ENCODE measurements around the gene CXXC5.

- no peak for TF ChIP-seq EZH2 (IDR thresholded peaks at IDR 0.05; ENCODE audit: borderline replicate concordance, insufficient read depth, low read length, poor library complexity, severe bottlenecking)
- TF ChIP-seq, protein P1, sequence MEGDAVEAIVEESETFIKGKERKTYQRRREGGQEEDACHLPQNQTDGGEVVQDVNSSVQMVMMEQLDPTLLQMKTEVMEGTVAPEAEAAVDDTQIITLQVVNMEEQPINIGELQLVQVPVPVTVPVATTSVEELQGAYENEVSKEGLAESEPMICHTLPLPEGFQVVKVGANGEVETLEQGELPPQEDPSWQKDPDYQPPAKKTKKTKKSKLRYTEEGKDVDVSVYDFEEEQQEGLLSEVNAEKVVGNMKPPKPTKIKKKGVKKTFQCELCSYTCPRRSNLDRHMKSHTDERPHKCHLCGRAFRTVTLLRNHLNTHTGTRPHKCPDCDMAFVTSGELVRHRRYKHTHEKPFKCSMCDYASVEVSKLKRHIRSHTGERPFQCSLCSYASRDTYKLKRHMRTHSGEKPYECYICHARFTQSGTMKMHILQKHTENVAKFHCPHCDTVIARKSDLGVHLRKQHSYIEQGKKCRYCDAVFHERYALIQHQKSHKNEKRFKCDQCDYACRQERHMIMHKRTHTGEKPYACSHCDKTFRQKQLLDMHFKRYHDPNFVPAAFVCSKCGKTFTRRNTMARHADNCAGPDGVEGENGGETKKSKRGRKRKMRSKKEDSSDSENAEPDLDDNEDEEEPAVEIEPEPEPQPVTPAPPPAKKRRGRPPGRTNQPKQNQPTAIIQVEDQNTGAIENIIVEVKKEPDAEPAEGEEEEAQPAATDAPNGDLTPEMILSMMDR (IDR thresholded peaks at IDR 0.05; ENCODE audit: poor library complexity, severe bottlenecking): no peak
- TF ChIP-seq EP300 (conservative IDR thresholded peaks at IDR 0.05; ENCODE audit: poor library complexity, severe bottlenecking): no peak
- TF ChIP-seq RAD21 (conservative IDR thresholded peaks at IDR 0.05): no peak
- no peak for TF ChIP-seq POLR2AphosphoS5 (IDR thresholded peaks at IDR 0.05)
- no peak for TF ChIP-seq TAF1 (IDR thresholded peaks at IDR 0.05; ENCODE audit: low read depth)
- TF ChIP-seq MXI1 (conservative IDR thresholded peaks at IDR 0.05; ENCODE audit: poor library complexity, severe bottlenecking): no peak
Observed at GRCh38 chr5:139675213-139675612, 27.1 kb downstream of the CXXC5 start.

Measured in neural cell (in vitro differentiated cells).